Stimulated activated CD8-positive, alpha-beta memory T cell treated with anti-CD3 and anti-CD28 coated beads, Interleukin-4, amount 100 ng/mL, for 1 hour (primary cell): ENCODE results near the gene CLCN7.

Source experiments
- DNase-seq, 2 donors: peaks; one replicate each; pipeline ENCODE4 v3.0.0-alpha.2; 2020; ENCODE audit warnings: low read depth in 2 of 2, low spot score in 1 of 2

Gene CLCN7

DNA sequence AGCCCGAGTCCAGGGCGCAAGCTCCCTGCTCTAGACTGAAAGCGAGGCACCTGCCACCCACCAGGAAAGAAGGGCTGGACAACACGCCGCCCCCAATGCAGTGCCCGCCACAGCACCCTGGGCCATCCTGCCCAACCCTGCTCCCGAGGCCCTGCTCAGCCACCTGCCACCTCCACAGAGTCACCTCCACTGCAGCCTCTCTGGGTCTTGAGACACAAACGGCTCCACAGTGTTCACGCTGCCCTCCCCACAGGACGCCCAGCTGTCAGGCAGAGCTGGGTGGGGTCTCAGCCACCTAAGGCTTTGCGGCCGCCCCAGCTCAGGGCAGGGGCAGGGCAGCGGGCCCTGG, 9.3 kb downstream of the CLCN7 start:
- no peak for DNase-seq

GRCh38 chr16:1464894-1465566, 9.8 kb downstream of the CLCN7 start:
- DNase-seq: no peak

DNA sequence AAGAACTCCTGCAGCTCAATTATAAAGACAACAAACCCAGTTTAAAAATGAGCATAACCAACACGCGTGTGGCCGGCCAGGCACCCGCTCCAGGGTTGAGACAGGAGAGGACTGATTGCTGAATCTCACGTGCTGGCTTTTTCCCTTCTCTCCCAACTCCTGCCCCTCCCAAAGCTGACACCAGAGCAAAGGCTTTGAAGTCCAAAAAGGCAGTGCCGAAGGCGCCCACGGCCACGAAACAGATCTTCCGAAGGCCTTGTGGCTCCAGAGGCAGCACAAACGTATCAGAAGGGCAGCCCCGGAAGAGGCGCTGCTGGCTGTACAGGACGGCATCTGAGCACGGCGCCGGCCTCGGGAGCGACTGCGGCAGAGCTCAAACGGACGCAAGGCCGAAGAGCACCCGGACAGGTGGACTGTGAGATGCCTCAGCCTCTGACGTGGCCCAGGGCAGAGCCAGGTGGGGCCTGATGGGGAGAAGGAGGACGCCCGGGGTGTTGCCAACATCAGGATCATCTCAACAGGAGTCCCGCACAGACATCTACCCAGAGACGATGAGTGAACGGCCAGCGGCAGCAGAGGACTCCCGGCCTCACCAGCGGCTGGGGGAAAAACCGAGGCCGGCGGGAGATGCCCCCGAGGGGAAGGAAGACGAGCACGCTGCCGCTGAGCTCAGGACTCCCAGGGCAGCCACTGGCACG, 10.5 kb downstream of the CLCN7 start:
- no peak for DNase-seq

GRCh38 chr16:1461146-1461545, 13.7 kb downstream of the CLCN7 start:
- DNase-seq: no peak

- DNase-seq: no peak
These were observed 14.2 kb downstream of the CLCN7 start for GRCh38 chr16:1460602-1461138.

DNA sequence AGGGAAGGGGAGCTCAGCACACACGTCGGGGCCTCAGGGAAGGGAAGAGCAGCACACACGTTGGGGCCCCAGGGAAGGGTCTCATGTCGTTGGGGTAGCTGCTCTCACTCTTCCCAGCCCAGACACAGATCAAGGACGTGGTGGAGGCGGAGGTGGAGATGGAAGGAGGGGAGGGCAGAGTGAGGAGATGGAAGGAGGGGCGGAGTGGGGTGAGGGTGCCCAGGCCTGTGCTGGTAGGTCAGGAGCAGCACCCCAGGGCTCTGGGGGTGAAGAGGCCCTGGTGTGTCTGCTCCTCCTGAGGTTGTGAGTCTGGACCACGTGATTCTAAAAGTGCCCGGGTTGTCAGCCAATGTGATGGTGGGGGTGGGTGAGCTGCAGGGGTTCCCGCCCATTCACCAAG, 14.9 kb downstream of the CLCN7 start:
- DNase-seq: no peak

GRCh38 chr16:1458977-1459341, 15.9 kb downstream of the CLCN7 start:
- DNase-seq: no peak

- DNase-seq: no peak
These were observed 16.4 kb downstream of the CLCN7 start for GRCh38 chr16:1458336-1458976.

DNA sequence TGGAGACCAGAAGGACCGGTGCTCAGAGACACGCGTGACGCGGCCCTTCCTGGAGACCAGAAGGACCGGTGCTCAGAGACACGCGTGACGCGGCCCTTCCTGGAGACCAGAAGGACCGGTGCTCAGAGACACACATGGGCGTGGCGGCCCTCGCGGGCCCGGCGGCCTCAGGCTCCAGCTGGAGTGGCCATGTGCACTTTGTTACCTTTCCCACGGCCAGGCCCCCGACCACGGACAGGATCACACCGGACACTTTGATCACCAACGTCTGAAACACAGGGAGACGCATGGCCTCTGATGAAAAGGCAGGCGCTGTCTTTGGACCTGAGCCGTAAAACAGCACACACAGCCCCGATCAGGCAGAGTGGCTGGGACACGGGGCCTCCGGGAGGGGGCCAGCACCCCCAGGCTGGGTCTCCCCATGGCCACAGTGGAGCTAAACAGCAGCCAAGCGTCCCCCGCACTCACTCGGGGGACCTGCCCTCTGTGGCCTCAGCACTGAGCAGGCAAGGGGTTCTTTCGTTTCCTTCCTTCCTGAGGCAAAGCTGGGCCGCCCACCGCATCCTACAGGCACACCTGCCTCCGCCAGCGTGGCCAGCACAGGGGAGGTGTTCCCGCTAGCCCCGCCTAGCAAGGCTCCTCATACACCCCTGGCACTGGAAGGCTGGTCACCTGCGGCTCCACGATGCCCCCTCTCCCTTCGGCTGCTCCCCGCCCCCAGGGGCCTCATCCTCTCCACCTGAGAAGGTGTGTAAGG, 17.2 kb downstream of the CLCN7 start:
- DNase-seq: no peak

- no peak for DNase-seq
These were observed 17.9 kb downstream of the CLCN7 start for GRCh38 chr16:1456951-1457350.

- no peak for DNase-seq
These were observed 19.3 kb downstream of the CLCN7 start for GRCh38 chr16:1455190-1456171.

DNA sequence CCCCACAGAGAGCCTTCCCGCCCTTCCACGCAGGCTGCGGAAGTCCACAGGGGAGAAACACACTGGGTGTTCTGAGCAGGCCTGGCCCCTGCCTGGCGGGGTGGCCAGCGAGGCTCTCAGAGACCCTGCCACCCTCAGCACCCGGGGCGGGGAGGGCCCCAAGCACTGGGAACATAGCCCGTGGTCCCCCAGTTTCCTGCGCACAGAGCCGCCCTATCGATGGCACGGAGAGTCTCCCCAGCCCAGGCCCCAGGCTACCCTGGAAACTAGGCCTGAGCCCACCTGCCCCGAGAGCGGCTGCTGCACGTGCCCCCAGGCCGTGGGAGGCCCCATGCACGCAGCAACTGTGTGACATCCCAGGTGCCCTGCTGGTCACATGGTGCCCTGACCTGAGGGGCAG, 20.3 kb downstream of the CLCN7 start:
- no peak for DNase-seq

GRCh38 chr16:1453316-1453715, 21.5 kb downstream of the CLCN7 start:
- no peak for DNase-seq

DNA sequence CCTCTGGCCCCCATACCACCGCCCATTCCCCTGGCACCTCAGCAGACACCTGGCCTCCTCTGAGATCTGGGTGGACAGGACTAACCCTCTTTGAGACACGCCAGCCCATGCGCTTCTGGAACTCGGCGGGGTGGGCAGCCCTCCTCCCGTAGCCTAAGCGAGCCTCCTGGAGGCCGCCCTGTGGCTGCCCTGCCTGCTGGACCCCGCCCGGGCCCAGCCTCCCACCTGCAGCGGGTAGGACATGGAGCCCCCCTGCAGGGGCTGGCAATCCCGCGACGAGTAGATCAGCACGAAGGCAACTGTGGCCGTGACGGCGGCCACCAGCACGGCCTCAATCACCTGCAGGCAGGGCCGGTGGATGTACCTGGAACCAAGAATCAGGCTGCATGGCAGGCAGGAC, 22.3 kb downstream of the CLCN7 start:
- no peak for DNase-seq

DNA sequence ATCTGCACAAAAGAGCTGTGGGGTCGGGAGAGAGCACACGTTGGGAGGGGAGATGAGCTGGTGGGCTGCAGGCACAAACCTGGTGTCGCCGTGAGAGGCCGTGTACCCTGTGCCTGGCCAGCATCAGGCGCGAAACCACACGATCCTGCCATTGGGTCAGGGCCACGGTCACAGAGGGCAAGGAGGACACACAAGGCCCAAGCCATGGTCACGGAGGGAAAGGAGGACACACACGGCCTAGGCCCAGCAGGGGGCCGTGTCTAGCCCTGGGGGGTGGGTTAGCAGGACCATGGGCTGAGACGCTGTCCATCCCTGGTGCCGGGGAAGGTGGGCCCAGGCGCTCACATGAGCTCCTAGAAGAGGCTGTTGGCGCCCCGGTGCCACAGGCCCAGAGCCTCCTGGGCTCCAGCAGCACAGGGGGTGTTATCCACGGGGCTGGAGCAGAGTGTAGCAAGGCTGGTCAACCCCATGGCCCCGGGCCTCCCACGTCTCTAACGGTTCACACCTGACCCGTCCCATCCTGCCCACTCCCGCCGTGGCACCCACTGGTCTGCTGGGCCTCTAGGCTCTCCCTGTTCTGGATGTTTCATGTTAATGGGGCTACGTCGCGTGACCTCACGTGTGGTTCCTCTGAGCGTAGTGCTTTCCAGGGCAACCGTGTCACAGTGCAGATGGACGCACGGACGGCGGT, 23.0 kb downstream of the CLCN7 start:
- DNase-seq: no peak

DNA sequence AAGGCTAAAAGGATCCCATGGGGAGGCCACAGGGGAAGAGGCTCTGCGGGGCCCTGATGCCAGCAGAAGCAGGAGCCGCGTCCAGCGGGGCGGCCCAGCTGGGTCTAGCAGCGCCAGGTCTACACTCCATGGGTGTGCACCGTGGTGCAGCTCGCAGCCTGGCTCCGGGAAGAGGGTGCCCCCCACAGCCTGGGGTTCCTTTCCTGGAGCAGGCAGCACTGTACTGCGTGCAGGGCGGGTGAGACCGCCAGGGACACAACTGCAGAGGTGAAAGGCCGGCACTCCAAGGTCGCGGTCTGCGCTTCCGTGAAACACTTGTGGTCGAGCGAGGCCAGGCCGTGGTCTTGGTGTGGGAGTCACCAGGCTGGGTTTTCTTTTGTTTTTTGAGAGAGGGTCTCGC, 24.0 kb downstream of the CLCN7 start:
- DNase-seq: no peak

- no peak for DNase-seq
These were observed 24.6 kb downstream of the CLCN7 start for GRCh38 chr16:1450218-1450617.

- no peak for DNase-seq
These were observed 25.5 kb downstream of the CLCN7 start for GRCh38 chr16:1449201-1449788.

DNA sequence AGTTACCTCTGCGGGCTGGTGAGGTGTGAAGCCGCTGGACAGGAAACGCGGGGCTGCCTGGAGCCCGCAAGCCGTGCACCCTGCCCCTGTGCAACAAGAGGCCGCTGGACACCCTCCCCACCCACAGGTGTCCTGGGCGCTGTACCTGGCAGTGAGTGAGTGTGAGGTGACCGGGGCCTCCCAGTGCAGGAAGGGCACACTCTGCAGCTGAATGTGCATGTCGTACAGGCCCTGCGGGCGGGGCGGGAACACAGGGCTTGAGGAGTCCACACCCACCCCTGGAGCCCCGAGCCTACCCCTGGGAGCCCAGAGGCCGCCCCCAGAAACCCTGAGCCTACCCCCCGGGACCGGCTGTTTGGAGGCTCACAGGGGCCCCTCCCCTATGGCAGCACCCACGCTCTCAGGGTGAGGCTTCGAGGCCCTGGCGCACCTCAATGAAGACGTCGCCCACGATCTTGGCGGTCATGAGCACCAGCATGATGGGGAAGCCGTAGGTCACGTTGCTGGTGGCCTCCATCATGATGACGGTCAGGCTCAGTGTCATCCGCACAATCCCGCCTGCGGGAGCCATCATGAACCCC, 26.2 kb downstream of the CLCN7 start:
- DNase-seq: no peak
